ENCODE data around the gene CDR2L. TPM values are rescaled to one million over a fixed set of nuclear protein-coding genes. Genes with fewer than 3 reads are reported as not detected.
"Not testable (repeated sequence)": the region's sequence is repeated elsewhere in the genome, so short reads cannot be mapped to it uniquely, and the experiment has no call there.

CDR2L gene
- total and polyA plus RNA-seq, 2 donors: 4.8 to 14.2 TPM

GRCh38 chr17:75039238-75039637 is 51.8 kb downstream of the CDR2L start:
- no peak for DNase-seq (ENCODE audit: extremely low spot score)
- no peak overlapping the region for H3K27ac ChIP-seq (ENCODE audit: low read depth)
- 94% methylated on average over 5 of the region's 5 CpGs for WGBS
- peaks cover 5% of the 10 kb centered on the region for H3K36me3 ChIP-seq (ENCODE audit: insufficient read depth)
- no peak overlapping the region for H3K4me3 ChIP-seq (ENCODE audit: low read depth, low read length)
- H3K4me1 ChIP-seq (ENCODE audit: insufficient read depth): no peaks in the 10 kb centered on the region

- H3K36me3 ChIP-seq (ENCODE audit: insufficient read depth): peaks cover 5% of the 10 kb centered on the region
- H3K4me1 ChIP-seq (ENCODE audit: insufficient read depth): no peaks in the 10 kb centered on the region
- 79% methylated on average over 12 of the region's 12 CpGs for WGBS
- DNase-seq (ENCODE audit: extremely low spot score): no peak
- no peak overlapping the region for H3K27ac ChIP-seq (ENCODE audit: low read depth)
- no peak overlapping the region for H3K4me3 ChIP-seq (ENCODE audit: low read depth, low read length)
Observed at GRCh38 chr17:75041656-75042280, 54.3 kb downstream of the CDR2L start.

- H3K36me3 ChIP-seq (ENCODE audit: insufficient read depth); H3K4me1 ChIP-seq (ENCODE audit: insufficient read depth); H3K27ac ChIP-seq (ENCODE audit: low read depth); DNase-seq (ENCODE audit: extremely low spot score); H3K4me3 ChIP-seq (ENCODE audit: low read depth, low read length): not testable (repeated sequence)
- 57% methylated on average over 5 of the region's 5 CpGs for WGBS
Observed at GRCh38 chr17:75043789-75044188, 56.4 kb downstream of the CDR2L start.

GRCh38 chr17:75044716-75045115 is 57.3 kb downstream of the CDR2L start:
- Histone ChIP-seq H3K4me3 (ENCODE audit: low read depth, low read length) (no peak overlapping the region), H3K36me3 (ENCODE audit: insufficient read depth) (peaks cover 3% of the 10 kb centered on the region), H3K27ac (ENCODE audit: low read depth) (no peak overlapping the region), H3K4me1 (ENCODE audit: insufficient read depth) (no peaks in the 10 kb centered on the region)
- DNase-seq (ENCODE audit: extremely low spot score): no peak
- 69% methylated on average over 7 of the region's 7 CpGs for WGBS

- H3K27ac ChIP-seq (ENCODE audit: low read depth); DNase-seq (ENCODE audit: extremely low spot score); H3K4me1 ChIP-seq (ENCODE audit: insufficient read depth); H3K36me3 ChIP-seq (ENCODE audit: insufficient read depth): not testable (repeated sequence)
- 11% methylated on average over 25 of the region's 25 CpGs for WGBS
- peak overlapping the region; percentile 95 for H3K4me3 ChIP-seq (ENCODE audit: low read depth, low read length)
Observed at GRCh38 chr17:75045946-75046406, 58.5 kb downstream of the CDR2L start.

GRCh38 chr17:75046407-75047289 is 59.2 kb downstream of the CDR2L start, which contains the start of the genes ATP5PD and KCTD2:
Gene ATP5PD (minus strand): TSS chr17:75046969. CDS start chr17:75042650, 4,319 bp downstream.
Gene KCTD2 (plus strand): TSS chr17:75047225. CDS start chr17:75047251, 26 bp downstream.
- DNase-seq (ENCODE audit: extremely low spot score): peak; percentile 89
- Histone ChIP-seq H3K4me3 (ENCODE audit: low read depth, low read length) (peak within 1 kb of the TSS; percentile 95), H3K27ac (ENCODE audit: low read depth) (peak within 1 kb of the TSS; percentile 91), H3K36me3 (ENCODE audit: insufficient read depth) (peaks cover 2% of the 10 kb centered on the region), H3K4me1 (ENCODE audit: insufficient read depth) (no peaks in the 10 kb centered on the region)
- WGBS: under 1% methylated on average over 72 of the region's 72 CpGs

GRCh38 chr17:75047398-75048098 is 60.1 kb downstream of the CDR2L start:
- Histone ChIP-seq H3K27ac (ENCODE audit: low read depth) (peak overlapping the region; percentile 68), H3K36me3 (ENCODE audit: insufficient read depth) (peaks cover 2% of the 10 kb centered on the region), H3K4me3 (ENCODE audit: low read depth, low read length) (peak overlapping the region; percentile 95), H3K4me1 (ENCODE audit: insufficient read depth) (no peaks in the 10 kb centered on the region)
- WGBS: under 1% methylated on average over 38 of the region's 38 CpGs
- DNase-seq (ENCODE audit: extremely low spot score): no peak

GRCh38 chr17:75048249-75048878 is 60.9 kb downstream of the CDR2L start:
- Histone ChIP-seq H3K27ac (ENCODE audit: low read depth) (no peak overlapping the region), H3K36me3 (ENCODE audit: insufficient read depth) (peaks cover 2% of the 10 kb centered on the region), H3K4me3 (ENCODE audit: low read depth, low read length) (peak overlapping the region; percentile 95), H3K4me1 (ENCODE audit: insufficient read depth) (no peaks in the 10 kb centered on the region)
- no peak for DNase-seq (ENCODE audit: extremely low spot score)
- 23% methylated on average over 5 of the region's 5 CpGs for WGBS

GRCh38 chr17:75049057-75049456 is 61.6 kb downstream of the CDR2L start:
- Histone ChIP-seq H3K4me1 (ENCODE audit: insufficient read depth) (no peaks in the 10 kb centered on the region), H3K4me3 (ENCODE audit: low read depth, low read length) (no peak overlapping the region), H3K36me3 (ENCODE audit: insufficient read depth) (peaks cover 2% of the 10 kb centered on the region), H3K27ac (ENCODE audit: low read depth) (no peak overlapping the region)
- 80% methylated on average over 5 of the region's 5 CpGs for WGBS
- no peak for DNase-seq (ENCODE audit: extremely low spot score)

GRCh38 chr17:75049706-75050105 is 62.3 kb downstream of the CDR2L start:
- H3K27ac ChIP-seq (ENCODE audit: low read depth): no peak overlapping the region
- no peak for DNase-seq (ENCODE audit: extremely low spot score)
- H3K4me3 ChIP-seq (ENCODE audit: low read depth, low read length): no peak overlapping the region
- H3K4me1 ChIP-seq (ENCODE audit: insufficient read depth): no peaks in the 10 kb centered on the region
- peaks cover 2% of the 10 kb centered on the region for H3K36me3 ChIP-seq (ENCODE audit: insufficient read depth)

GRCh38 chr17:75051941-75052340 is 64.5 kb downstream of the CDR2L start:
- no peaks in the 10 kb centered on the region for H3K4me1 ChIP-seq (ENCODE audit: insufficient read depth)
- no peak overlapping the region for H3K27ac ChIP-seq (ENCODE audit: low read depth)
- H3K4me3 ChIP-seq (ENCODE audit: low read depth, low read length): no peak overlapping the region
- WGBS: 79% methylated on average over 2 of the region's 2 CpGs
- no peak for DNase-seq (ENCODE audit: extremely low spot score)
- H3K36me3 ChIP-seq (ENCODE audit: insufficient read depth): peaks cover 2% of the 10 kb centered on the region

Measured in urinary bladder (tissue), 4 donors.